Dermis microvascular lymphatic vessel endothelial cell (primary cell): ENCODE measurements around the gene MAPT. TPM values are rescaled to one million over a fixed set of nuclear protein-coding genes. Genes with fewer than 3 reads are reported as not detected.
"Not testable (repeated sequence)": the region's sequence is repeated elsewhere in the genome, so short reads cannot be mapped to it uniquely, and the experiment has no call there.

Source experiments
- DNase-seq, 2 donors: peaks; one replicate each; pipeline versions ENCODE4 v3.0.0 to v3.0.0-alpha.2; 2010; ENCODE audit warnings: low read depth in 2 of 2
- total RNA-seq: library from RNA; depleted of rRNA; stranded (reverse); fragments of >200 nt; gene quantifications from 2 replicates; pipeline ENCODE4 v1.2.1, GENCODE V29; 2014

MAPT gene
- total RNA-seq, 1 donor from 2014 or later: not detected

DNA sequence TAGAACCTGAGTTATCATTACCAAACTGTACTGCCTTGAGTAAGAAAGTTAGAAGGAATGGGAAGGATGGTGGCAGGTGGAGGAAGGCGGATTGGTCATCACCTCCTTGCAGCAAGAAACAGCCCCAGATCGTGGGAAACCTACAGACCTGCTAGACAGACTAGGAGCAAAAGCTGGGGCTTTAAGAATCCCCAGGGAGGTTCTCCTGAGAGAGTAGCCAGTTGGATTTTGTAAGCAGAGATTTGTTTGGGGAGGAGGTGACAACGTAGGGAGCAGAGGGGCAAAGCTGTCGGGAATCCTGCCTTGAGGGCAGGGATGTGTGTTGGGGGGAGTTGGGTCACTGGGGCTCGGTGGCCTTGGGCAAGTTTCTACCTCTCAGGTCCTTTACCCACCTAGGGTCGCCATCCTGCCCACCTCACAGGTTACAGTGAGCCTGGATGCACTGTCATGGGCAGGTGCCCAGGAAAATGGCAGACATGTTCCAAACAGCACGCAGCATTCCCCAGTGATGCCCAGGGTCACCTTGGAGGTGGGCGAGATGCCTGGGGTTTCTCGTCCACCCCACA, 55.5 kb downstream of the MAPT start:
- DNase-seq: no peak

- DNase-seq: no peak
These were observed 56.5 kb downstream of the MAPT start for GRCh38 chr17:45950888-45951287.

DNA sequence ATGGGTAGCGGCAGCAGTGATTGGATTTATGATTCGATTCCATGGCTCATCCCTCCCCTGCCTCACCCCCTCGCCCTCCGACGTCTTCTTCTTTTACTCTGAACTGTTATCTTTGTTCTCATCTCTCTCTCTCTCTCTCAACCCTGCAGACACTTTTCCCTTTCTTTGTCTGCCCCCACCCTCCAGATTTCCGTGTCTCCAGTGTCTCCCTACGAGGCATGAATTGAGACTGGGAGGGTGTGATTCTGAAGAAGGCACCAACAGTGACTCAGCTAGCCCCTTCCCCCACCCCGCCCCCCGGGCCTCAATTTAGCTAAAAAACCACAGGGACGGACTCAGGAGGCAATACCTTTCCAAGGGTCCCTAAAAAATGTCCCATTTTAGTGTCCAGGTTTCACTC, 57.0 kb downstream of the MAPT start:
- no peak for DNase-seq

DNA sequence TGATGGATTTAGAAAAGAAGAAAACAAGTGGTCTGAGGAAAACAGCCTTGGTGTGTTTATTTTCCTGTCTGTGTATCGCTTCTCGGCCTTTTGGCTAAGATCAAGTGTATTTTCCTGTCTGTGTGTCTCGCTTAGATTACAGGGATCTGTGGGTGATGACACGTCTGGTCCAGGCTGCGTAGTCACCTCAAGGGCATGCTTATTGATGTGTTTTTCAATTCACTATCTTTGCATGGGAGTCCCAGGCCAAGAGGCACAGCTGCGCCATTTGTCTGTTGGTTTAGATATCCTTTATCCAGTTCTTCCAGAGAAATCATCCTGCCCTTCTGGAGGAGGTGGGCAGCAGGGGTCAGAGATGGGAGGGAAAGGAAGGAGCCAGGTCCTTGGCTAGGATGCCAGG, 57.6 kb downstream of the MAPT start:
- no peak for DNase-seq

GRCh38 chr17:45952814-45953320, 58.5 kb downstream of the MAPT start:
- no peak for DNase-seq

- no peak for DNase-seq
These were observed 59.2 kb downstream of the MAPT start for GRCh38 chr17:45953561-45953960.

- DNase-seq: no peak
These were observed 60.6 kb downstream of the MAPT start for GRCh38 chr17:45954914-45955313.

GRCh38 chr17:45955326-45955725, 61.0 kb downstream of the MAPT start:
- no peak for DNase-seq

DNA sequence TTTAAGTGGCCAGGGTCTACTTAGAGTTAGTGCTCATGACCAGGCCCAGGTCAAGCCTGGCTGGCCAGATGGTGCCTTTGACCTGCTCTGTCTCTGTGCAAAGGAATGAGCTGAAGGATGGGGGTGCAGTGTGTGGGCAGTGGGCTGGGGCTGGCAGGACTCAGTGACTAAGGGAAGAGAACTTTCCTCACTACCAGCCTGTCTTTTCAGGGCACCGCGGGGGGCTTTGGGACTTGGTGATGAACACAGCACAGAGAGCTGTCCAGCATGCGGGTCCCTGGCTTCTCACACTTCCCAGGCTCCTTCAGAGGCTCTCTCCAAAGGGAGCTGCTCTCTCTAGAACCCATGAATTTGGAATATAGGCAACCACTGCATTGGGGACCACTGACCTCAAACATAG, 61.7 kb downstream of the MAPT start:
- DNase-seq: no peak

GRCh38 chr17:45956746-45957145, 62.4 kb downstream of the MAPT start:
- not testable (repeated sequence) for DNase-seq

- DNase-seq: no peak
These were observed 64.0 kb downstream of the MAPT start for GRCh38 chr17:45958307-45958706.

GRCh38 chr17:45958994-45959665, 64.8 kb downstream of the MAPT start:
- no peak for DNase-seq

DNA sequence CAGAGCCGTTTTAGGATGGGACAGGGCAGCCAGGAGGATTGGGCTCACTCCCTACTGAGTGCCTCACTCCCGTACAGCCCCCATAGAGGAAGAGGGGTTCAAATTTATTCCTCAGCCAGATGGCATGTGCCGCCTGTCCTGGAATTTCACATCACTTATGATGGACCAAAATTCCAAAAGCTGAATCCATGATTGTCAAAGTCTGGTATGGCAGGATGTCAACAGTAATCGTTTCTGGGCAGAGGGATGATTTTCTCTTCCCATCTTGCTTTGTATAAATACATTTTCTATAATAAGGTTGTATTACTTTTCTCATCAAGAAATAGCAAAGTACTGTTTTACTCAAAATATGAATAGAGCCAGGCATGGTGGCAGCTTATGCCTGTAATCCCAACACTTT, 66.0 kb downstream of the MAPT start:
- no peak for DNase-seq

DNA sequence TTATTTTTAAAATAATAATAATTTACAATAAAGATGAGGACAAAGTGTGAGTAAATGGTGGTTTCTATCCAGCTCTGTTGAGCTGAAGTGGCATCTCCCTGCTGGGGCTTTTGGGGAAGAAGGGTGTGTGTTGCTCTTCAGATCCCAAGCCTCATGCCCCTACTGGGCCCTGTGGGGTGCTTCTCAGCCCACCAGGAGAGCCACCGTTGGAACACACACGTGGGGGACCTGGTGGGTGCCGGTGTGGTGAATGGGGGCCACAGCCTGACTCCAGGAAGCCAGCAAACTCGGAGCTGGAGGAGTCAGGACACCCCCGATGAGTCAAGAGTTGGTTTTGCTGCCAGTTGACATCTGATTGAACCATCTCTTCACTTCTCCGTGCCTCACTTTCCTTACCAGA, 66.9 kb downstream of the MAPT start:
- no peak for DNase-seq

DNA sequence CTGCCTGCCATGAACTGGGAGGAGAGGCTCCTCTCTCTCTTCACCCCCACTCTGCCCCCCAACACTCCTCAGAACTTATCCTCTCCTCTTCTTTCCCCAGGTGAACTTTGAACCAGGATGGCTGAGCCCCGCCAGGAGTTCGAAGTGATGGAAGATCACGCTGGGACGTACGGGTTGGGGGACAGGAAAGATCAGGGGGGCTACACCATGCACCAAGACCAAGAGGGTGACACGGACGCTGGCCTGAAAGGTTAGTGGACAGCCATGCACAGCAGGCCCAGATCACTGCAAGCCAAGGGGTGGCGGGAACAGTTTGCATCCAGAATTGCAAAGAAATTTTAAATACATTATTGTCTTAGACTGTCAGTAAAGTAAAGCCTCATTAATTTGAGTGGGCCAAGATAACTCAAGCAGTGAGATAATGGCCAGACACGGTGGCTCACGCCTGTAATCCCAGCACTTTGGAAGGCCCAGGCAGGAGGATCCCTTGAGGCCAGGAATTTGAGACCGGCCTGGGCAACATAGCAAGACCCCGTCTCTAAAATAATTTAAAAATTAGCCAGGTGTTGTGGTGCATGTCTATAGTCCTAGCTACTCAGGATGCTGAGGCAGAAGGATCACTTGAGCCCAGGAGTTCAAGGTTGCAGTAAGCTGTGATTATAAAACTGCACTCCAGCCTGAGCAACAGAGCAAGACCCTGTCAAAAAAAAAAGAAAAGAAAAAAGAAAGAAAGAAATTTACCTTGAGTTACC, 68.0 kb downstream of the MAPT start:
- DNase-seq: no peak

- DNase-seq: no peak
These were observed 68.9 kb downstream of the MAPT start for GRCh38 chr17:45963283-45963682.

GRCh38 chr17:45963889-45964288, 69.5 kb downstream of the MAPT start:
- DNase-seq: no peak

- DNase-seq: no peak
These were observed 70.3 kb downstream of the MAPT start for GRCh38 chr17:45964634-45965033.

DNA sequence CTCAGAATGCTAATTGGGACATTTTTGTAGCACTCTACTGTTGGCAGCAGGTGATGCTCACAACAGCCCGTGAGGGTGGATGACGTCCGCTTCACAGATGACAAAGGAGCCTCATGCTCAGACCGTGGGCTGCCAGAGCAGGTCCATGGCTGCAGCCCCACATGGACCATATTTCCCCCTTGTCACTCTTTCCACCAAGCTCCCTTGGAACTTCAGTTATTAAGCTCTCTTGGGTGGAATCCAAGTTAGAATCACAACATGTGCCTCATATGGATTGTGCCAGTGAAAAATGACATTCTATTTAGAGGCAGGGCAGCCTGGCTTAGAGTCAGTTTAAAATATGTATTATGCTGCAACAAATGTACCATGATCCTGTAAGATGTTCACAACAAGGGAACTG, 71.5 kb downstream of the MAPT start:
- DNase-seq: no peak

- DNase-seq: no peak
These were observed 72.4 kb downstream of the MAPT start for GRCh38 chr17:45966606-45967280.

DNA sequence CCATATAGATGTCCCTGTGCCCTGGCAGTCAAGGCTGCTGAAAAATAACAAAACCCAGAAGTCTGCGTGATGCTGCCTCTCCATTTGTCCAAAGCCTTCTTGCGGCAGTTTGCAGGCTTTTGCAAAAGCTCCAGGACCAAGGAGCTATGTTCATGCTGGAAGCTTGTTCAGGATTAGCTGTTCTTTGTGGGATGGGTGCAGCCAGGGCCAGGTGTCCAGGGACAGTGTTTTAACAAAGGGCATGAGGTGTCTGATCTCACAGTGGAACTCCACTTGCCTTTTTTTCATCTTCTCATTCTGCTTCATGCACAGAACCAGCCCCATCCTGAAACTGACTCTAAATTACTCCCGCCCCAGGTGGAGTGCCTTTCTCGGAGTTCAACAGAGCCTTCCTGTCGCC, 73.0 kb downstream of the MAPT start:
- no peak for DNase-seq

DNA sequence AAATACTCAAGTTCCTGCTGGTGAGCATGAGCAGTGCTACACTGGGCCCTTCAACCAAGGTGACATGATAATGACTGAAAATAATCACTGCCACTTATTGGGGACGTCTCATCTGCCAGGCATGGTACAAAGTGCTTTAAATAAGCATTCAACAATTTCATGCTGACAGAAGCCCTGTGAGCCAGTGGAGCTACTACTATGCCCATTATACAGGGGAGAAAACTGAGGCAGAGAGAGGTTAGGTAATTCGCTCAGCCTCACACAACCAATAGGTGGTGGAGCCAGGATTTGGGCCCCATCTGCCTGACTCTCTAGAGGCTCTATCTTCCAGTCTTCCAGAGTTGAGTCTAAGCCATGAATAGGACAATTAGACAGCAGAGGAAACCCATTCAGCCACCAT, 74.4 kb downstream of the MAPT start:
- DNase-seq: no peak
